ENCODE results near the gene FLOT1. TPM values are rescaled to one million over a fixed set of nuclear protein-coding genes. Genes with fewer than 3 reads are reported as not detected.

The FLOT1 gene
- total and polyA plus RNA-seq, 9 of the 15 experiments (the other 6 are each of a cell fraction or from before 2014, with no cell fraction given): 11.7 to 149 (median 118) TPM

DNA sequence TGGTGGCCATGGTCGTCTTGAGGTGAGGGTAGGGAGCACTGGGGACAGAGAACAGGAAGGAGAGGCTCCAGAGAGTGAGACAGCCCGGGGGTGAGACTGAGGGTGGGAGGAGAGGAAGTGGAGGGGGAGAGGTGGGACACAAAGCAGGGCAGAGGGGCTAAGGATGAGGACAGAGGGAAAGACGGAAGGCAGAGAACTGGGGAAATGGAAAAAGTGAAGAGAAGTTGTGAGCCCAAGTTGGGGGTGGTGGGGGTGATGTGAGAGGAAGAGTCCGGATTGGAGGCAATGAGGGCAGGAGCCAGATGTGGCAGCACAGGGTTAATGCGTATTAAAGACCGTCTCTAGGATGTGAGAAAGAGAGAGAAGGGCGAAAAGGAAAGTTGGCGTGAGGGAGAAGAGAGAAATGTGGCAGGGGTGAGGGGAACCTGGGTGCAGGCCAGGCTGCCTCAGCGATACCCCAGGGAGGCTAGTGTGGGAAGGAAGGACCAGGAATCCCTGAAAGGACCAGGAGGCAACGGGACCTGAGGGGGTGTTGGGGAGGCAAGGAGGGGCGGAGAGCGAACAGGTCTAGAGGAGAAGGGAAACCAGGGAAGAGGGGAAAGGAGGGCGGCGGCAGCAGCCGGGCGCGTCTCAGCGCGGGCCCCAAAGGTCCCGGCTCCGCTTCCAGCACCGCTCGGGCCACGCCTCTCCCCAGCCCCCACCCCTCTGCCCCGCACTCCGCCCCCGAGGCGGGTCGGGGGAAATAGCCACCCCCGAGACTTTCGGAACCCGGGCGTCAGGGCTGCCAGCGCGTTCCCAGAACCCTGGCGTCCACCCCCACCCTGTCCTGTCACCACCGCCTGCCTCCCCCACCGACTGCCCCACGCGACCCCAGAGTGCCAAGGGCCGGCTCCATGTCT is 56.2 kb downstream of the FLOT1 start, which contains the start of gene PPP1R18 (continued):
- no peak for TF ChIP-seq NR2F6 (CRISPR knock-in tag; IDR thresholded peaks at IDR 0.05)
- TF ChIP-seq RFX1 (IDR thresholded peaks at IDR 0.05): no peak
- TF ChIP-seq, protein P1, sequence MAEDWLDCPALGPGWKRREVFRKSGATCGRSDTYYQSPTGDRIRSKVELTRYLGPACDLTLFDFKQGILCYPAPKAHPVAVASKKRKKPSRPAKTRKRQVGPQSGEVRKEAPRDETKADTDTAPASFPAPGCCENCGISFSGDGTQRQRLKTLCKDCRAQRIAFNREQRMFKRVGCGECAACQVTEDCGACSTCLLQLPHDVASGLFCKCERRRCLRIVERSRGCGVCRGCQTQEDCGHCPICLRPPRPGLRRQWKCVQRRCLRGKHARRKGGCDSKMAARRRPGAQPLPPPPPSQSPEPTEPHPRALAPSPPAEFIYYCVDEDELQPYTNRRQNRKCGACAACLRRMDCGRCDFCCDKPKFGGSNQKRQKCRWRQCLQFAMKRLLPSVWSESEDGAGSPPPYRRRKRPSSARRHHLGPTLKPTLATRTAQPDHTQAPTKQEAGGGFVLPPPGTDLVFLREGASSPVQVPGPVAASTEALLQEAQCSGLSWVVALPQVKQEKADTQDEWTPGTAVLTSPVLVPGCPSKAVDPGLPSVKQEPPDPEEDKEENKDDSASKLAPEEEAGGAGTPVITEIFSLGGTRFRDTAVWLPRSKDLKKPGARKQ (CRISPR knock-in tag; IDR thresholded peaks at IDR 0.05): no peak
- no peak for TF ChIP-seq TBP (optimal IDR thresholded peaks at IDR 0.05; ENCODE audit: low read depth, low read length)
- peak in 1 of 2 experiments; percentile 58; a peak in 2 of 4 replicates for TF ChIP-seq TRIM24 (IDR thresholded peaks at IDR 0.05)
- no peak for TF ChIP-seq RUNX1 (IDR thresholded peaks at IDR 0.05; ENCODE audit: low read depth)
- no peak for TF ChIP-seq ZNF583 (CRISPR knock-in tag; IDR thresholded peaks at IDR 0.05)
- TF ChIP-seq TEAD4 (IDR thresholded peaks at IDR 0.05; ENCODE audit: low read length): no peak
- 0 out of 2 replicates have a peak, but pooled peaks have one; percentile 11 for TF ChIP-seq TEAD4 (CRISPR knock-in tag; IDR thresholded peaks at IDR 0.05; ENCODE audit: borderline replicate concordance)
- TF ChIP-seq BDP1 (IDR thresholded peaks at IDR 0.05; ENCODE audit: insufficient read depth, insufficient read length): no peak
- TF ChIP-seq HDGF (IDR thresholded peaks at IDR 0.05): peak; percentile 99
- TF ChIP-seq, protein P2, sequence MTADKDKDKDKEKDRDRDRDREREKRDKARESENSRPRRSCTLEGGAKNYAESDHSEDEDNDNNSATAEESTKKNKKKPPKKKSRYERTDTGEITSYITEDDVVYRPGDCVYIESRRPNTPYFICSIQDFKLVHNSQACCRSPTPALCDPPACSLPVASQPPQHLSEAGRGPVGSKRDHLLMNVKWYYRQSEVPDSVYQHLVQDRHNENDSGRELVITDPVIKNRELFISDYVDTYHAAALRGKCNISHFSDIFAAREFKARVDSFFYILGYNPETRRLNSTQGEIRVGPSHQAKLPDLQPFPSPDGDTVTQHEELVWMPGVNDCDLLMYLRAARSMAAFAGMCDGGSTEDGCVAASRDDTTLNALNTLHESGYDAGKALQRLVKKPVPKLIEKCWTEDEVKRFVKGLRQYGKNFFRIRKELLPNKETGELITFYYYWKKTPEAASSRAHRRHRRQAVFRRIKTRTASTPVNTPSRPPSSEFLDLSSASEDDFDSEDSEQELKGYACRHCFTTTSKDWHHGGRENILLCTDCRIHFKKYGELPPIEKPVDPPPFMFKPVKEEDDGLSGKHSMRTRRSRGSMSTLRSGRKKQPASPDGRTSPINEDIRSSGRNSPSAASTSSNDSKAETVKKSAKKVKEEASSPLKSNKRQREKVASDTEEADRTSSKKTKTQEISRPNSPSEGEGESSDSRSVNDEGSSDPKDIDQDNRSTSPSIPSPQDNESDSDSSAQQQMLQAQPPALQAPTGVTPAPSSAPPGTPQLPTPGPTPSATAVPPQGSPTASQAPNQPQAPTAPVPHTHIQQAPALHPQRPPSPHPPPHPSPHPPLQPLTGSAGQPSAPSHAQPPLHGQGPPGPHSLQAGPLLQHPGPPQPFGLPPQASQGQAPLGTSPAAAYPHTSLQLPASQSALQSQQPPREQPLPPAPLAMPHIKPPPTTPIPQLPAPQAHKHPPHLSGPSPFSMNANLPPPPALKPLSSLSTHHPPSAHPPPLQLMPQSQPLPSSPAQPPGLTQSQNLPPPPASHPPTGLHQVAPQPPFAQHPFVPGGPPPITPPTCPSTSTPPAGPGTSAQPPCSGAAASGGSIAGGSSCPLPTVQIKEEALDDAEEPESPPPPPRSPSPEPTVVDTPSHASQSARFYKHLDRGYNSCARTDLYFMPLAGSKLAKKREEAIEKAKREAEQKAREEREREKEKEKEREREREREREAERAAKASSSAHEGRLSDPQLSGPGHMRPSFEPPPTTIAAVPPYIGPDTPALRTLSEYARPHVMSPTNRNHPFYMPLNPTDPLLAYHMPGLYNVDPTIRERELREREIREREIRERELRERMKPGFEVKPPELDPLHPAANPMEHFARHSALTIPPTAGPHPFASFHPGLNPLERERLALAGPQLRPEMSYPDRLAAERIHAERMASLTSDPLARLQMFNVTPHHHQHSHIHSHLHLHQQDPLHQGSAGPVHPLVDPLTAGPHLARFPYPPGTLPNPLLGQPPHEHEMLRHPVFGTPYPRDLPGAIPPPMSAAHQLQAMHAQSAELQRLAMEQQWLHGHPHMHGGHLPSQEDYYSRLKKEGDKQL (CRISPR knock-in tag; IDR thresholded peaks at IDR 0.05; ENCODE audit: borderline replicate concordance): no peak
- TF ChIP-seq EHMT2 (IDR thresholded peaks at IDR 0.05): peak; percentile 69
- TF ChIP-seq, protein P3, sequence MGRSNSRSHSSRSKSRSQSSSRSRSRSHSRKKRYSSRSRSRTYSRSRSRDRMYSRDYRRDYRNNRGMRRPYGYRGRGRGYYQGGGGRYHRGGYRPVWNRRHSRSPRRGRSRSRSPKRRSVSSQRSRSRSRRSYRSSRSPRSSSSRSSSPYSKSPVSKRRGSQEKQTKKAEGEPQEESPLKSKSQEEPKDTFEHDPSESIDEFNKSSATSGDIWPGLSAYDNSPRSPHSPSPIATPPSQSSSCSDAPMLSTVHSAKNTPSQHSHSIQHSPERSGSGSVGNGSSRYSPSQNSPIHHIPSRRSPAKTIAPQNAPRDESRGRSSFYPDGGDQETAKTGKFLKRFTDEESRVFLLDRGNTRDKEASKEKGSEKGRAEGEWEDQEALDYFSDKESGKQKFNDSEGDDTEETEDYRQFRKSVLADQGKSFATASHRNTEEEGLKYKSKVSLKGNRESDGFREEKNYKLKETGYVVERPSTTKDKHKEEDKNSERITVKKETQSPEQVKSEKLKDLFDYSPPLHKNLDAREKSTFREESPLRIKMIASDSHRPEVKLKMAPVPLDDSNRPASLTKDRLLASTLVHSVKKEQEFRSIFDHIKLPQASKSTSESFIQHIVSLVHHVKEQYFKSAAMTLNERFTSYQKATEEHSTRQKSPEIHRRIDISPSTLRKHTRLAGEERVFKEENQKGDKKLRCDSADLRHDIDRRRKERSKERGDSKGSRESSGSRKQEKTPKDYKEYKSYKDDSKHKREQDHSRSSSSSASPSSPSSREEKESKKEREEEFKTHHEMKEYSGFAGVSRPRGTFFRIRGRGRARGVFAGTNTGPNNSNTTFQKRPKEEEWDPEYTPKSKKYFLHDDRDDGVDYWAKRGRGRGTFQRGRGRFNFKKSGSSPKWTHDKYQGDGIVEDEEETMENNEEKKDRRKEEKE (IDR thresholded peaks at IDR 0.05; ENCODE audit: borderline replicate concordance in 1 of 2, control insufficient read depth in 1 of 2, low read depth in 2 of 2, low read length in 1 of 2): 0 out of 4 replicates have a peak, but pooled peaks of 1 of the 2 experiments have one; percentile 26
- TF ChIP-seq TOE1 (IDR thresholded peaks at IDR 0.05; ENCODE audit: borderline replicate concordance): peak; percentile 44; the same call in 1 of the 2 replicates
- no peak for TF ChIP-seq TOE1 (CRISPR knock-in tag; IDR thresholded peaks at IDR 0.05; ENCODE audit: borderline replicate concordance, low read depth)
- no peak for TF ChIP-seq CCAR2 (IDR thresholded peaks at IDR 0.05; ENCODE audit: low read depth, low read length)
- TF ChIP-seq SMAD3 (CRISPR knock-in tag; conservative IDR thresholded peaks at IDR 0.05): no peak
